NCI-H1436 (cell line): ENCODE measurements around the gene EDIL3.

Experiments
- DNase-seq: peaks from one replicate; lab custom pipeline; 2025; lab: John Stamatoyannopoulos, UW

The EDIL3 gene

GRCh38 chr5:83957188-83957587, 427.5 kb downstream of the EDIL3 start:
- peak; percentile 15 for DNase-seq

GRCh38 chr5:83956386-83956785, 428.3 kb downstream of the EDIL3 start:
- no peak for DNase-seq

- DNase-seq = no peak
Measured at GRCh38 chr5:83955916-83956315, 428.8 kb downstream of the EDIL3 start.

GRCh38 chr5:83947763-83948162, 436.9 kb downstream of the EDIL3 start:
- DNase-seq = no peak

- no peak for DNase-seq
Measured at GRCh38 chr5:83946516-83946915, 438.2 kb downstream of the EDIL3 start.

- DNase-seq = no peak
Measured at GRCh38 chr5:83942155-83942554, 442.5 kb downstream of the EDIL3 start.

GRCh38 chr5:83937837-83938236, 446.8 kb downstream of the EDIL3 start:
- DNase-seq = no peak

- DNase-seq = no peak
Measured at GRCh38 chr5:83931969-83932368, 452.7 kb downstream of the EDIL3 start.

- DNase-seq = peak; percentile 5
Measured at GRCh38 chr5:83927140-83927733, 457.4 kb downstream of the EDIL3 start.

GRCh38 chr5:83925955-83926337, 458.7 kb downstream of the EDIL3 start:
- DNase-seq = no peak

- DNase-seq = no peak
Measured at GRCh38 chr5:83925321-83925954, 459.2 kb downstream of the EDIL3 start.

- DNase-seq = no peak
Measured at GRCh38 chr5:83924891-83925290, 459.8 kb downstream of the EDIL3 start.

GRCh38 chr5:83924171-83924570, 460.5 kb downstream of the EDIL3 start:
- no peak for DNase-seq

GRCh38 chr5:83922699-83923098, 462.0 kb downstream of the EDIL3 start:
- DNase-seq = no peak

- DNase-seq = no peak
Measured at GRCh38 chr5:83921666-83922193, 462.9 kb downstream of the EDIL3 start.

GRCh38 chr5:83919071-83920041, 465.3 kb downstream of the EDIL3 start:
- no peak for DNase-seq

GRCh38 chr5:83917261-83917908, 467.3 kb downstream of the EDIL3 start:
- DNase-seq = no peak

- DNase-seq = no peak
Measured at GRCh38 chr5:83914662-83915418, 469.8 kb downstream of the EDIL3 start.

- DNase-seq = no peak
Measured at GRCh38 chr5:83914199-83914598, 470.5 kb downstream of the EDIL3 start.

GRCh38 chr5:83913593-83913992, 471.1 kb downstream of the EDIL3 start:
- no peak for DNase-seq

GRCh38 chr5:83911367-83911919, 473.2 kb downstream of the EDIL3 start:
- no peak for DNase-seq
